ENCODE results near the gene TMOD1. TPM values are rescaled to one million over a fixed set of nuclear protein-coding genes. Genes with fewer than 3 reads are reported as not detected.

The TMOD1 gene
- total and polyA plus RNA-seq, 2 of the 8 experiments (the other 6 are each of a cell fraction or from before 2014, with no cell fraction given), result 0.17 to 0.88 TPM

DNA sequence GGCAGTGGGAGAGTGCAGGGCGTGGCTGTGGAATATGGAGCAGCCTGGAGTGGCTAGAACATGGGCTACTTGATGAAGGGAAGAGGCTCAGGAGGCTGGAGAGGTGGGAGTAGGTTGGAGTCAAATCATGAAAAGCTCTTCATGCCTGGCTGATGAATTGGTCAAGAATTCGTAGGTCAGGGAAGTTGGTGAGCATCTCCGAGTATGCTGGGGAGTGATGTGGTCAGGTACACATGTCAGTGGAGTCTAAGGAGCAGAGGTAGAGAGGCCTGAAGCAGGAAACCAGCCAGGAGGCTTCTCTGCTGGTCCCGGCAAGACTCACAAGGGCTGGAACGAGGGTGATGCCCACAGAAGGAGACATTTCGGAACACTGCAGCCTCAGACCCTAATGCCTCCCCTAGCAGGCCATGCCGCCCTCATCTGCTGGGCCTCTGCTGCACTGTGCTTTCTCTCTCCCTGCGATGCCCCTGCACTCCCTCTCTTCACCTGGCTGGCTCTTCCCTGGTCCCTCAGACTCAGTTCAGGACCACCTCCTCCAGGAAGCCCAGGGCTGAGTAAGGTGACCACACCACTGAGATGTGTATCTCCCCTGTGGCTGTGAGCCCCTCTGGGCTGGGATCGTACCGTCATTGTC, 33.6 kb downstream of the TMOD1 start:
- Histone ChIP-seq H2BK20ac (ENCODE audit: low read length) (peak overlapping the region; percentile 48; the same call in 1 of the 2 replicates), H3K36me3 (ENCODE audit: control insufficient read depth in 2 of 4, insufficient read depth in 4 of 4, low read length in 3 of 4) (no peaks in the 10 kb centered on the region), H3K23me2 (ENCODE audit: low read depth, low read length) (no peaks in the 10 kb centered on the region), H3K56ac (replicated peaks; ENCODE audit: insufficient read length, low read depth, low read length) (no peak overlapping the region), H2BK120ac (replicated peaks; ENCODE audit: low read depth, low read length) (no peak overlapping the region), H3K9me3 (ENCODE audit: insufficient read depth in 2 of 2, low read depth in 1 of 2, low read length in 1 of 2) (no peaks in the 10 kb centered on the region), H2AK5ac (ENCODE audit: low read depth, low read length) (no peak overlapping the region), H4K5ac (ENCODE audit: insufficient read length, low read depth, low read length) (no peak overlapping the region), H2BK15ac (ENCODE audit: low read length) (no peak overlapping the region), H3K4me3 (ENCODE audit: extremely low read depth in 1 of 4, insufficient read depth in 2 of 4, low read depth in 3 of 4, low read length in 4 of 4) (no peak overlapping the region), H3K27ac (ENCODE audit: low read depth, low read length) (no peak overlapping the region), H3K4ac (replicated peaks; ENCODE audit: insufficient read length, low read depth, low read length) (no peak overlapping the region), H4K91ac (replicated peaks; ENCODE audit: insufficient read length, low read length) (no peak overlapping the region), H3K79me1 (ENCODE audit: low read depth, low read length) (no peaks in the 10 kb centered on the region), H4K8ac (ENCODE audit: extremely low read depth, insufficient read depth, low read length) (no peak overlapping the region), H3K27me3 (replicated peaks in 1 of 4; ENCODE audit: control insufficient read depth in 3 of 4, extremely low read depth in 1 of 4, insufficient read depth in 3 of 4, low read length in 3 of 4) (peaks cover 0 to 2% (median 0%) of the 10 kb centered on the region in 4 experiments; a peak in 1 of 7 replicates), H3K79me2 (ENCODE audit: control insufficient read depth in 1 of 2, insufficient read depth in 2 of 2, low read length in 2 of 2) (no peaks in the 10 kb centered on the region), H3K4me1 (replicated peaks in 1 of 4; ENCODE audit: control insufficient read depth in 3 of 4, insufficient read depth in 4 of 4, low read length in 3 of 4) (peaks cover 0 to 2% (median 0%) of the 10 kb centered on the region in 4 experiments; a peak in 1 of 7 replicates), H2BK12ac (ENCODE audit: low read depth, low read length) (0 out of 2 replicates have a peak overlapping the region, but pooled peaks have one; percentile 9), H3K14ac (ENCODE audit: insufficient read length) (no peak overlapping the region), H2BK5ac (ENCODE audit: low read depth, low read length) (no peak overlapping the region), H3K23ac (ENCODE audit: insufficient read length) (no peak overlapping the region), H4K20me1 (replicated peaks in 1 of 2; ENCODE audit: control insufficient read depth in 1 of 2, insufficient read depth in 2 of 2, low read length in 2 of 2) (no peaks in the 10 kb centered on the region), H3K9ac (replicated peaks in 1 of 4; ENCODE audit: extremely low read depth in 1 of 4, low read depth in 3 of 4, low read length in 3 of 4) (no peak overlapping the region), H3K18ac (ENCODE audit: extremely low read depth, low read length) (no peak overlapping the region; the same call in 1 of the 2 replicates), H2AFZ (ENCODE audit: low read length) (no peak overlapping the region), H3K4me2 (ENCODE audit: insufficient read depth in 1 of 2, low read depth in 2 of 2, low read length in 2 of 2) (no peak overlapping the region)
- ChIA-PET POLR2A (ENCODE audit: partially characterized antibody) (no interaction called here), CTCF (ENCODE audit: partially characterized antibody) (interaction anchor here (1.1 to 1.7 kb wide), 4 partner anchors 17 to 66 kb away, joined by 3 to 6 read pairs (median 4); no protein-coding TSS in a partner anchor)
- no peak for TF ChIP-seq SUZ12 (IDR thresholded peaks at IDR 0.05; ENCODE audit: low read length)
- TF ChIP-seq EGR1 (IDR thresholded peaks at IDR 0.05; ENCODE audit: borderline replicate concordance, low read depth, low read length), result no peak
- TF ChIP-seq JUND (IDR thresholded peaks at IDR 0.05; ENCODE audit: low read length), result no peak
- no peak for TF ChIP-seq SIN3A (conservative IDR thresholded peaks at IDR 0.05 in 1 of 2, IDR thresholded peaks at IDR 0.05 in 1 of 2; ENCODE audit: low read depth in 1 of 2, low read length in 2 of 2)
- DNase-seq (ENCODE audit: low read depth in 1 of 2, low spot score in 2 of 2), result no peak
- no peak for FAIRE-seq
- 86% methylated on average over 10 of the region's 10 CpGs; no CpG with 5 or more reads in 1 of the 2 experiments for WGBS, 2 experiments (ENCODE audit: extremely low coverage in 1 of 2, insufficient coverage in 1 of 2, insufficient read length in 1 of 2, insufficient replicate concordance in 2 of 2, low coverage in 1 of 2, low lambda C conversion rate in 2 of 2, missing lambda C conversion rate in 1 of 2)

All from H1 (cell line).